ENCODE measurements around the gene SEMA3B. TPM values are rescaled to one million over a fixed set of nuclear protein-coding genes. Genes with fewer than 3 reads are reported as not detected.

Gene SEMA3B
- total RNA-seq, 1 experiment from 2014 or later, result 7.3 TPM

DNA sequence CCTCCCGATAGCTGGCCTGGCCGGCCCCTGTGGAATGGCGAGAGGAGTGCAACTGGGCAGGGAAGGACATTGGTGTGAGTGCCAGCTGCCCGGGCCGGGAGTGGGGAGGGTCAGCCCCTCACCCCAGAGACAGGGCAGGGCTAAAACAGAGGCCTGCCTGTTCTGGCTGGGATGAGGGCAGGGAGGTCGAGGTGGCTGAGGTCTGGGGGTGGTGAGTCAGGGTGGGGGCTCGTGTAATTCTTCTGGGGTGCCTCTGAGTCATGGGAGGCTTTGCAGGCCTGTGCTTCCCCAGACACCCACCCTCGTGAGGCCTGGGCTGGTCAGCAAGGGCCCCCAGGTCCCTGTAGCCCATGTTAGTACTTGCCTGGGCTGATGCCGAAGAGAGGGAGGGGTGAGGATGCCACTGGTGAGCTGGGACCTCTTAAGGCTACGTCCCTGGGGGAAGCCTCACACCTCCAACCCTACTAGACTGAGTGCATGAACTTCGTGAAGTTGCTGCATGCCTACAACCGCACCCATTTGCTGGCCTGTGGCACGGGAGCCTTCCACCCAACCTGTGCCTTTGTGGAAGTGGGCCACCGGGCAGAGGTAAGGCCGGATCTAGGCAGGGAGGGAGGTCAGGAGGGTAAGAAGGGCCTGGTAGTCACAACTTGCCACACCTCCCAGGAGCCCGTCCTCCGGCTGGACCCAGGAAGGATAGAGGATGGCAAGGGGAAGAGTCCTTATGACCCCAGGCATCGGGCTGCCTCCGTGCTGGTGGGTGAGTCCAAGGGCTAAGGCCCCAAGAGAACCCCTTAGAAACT is 1.7 kb downstream of the SEMA3B start:
- no peaks in the 10 kb centered on the region for H3K36me3 Mint-ChIP-seq
- ChIA-PET POLR2A (interaction anchor here (0.9 kb wide), 1 partner anchor 10 kb away, joined by 3 read pairs; no protein-coding TSS in a partner anchor), CTCF (interaction anchor here (1.9 to 12.5 kb wide), 4 partner anchors 11 to 77 kb away, joined by 8 to 145 read pairs (median 48); partner anchors contain the start of gene GNAT1)
- H3K27me3 Mint-ChIP-seq (ENCODE audit: low read depth), result peaks cover 28% of the 10 kb centered on the region
- no peak overlapping the region for H3K4me3 Mint-ChIP-seq
- TF ChIP-seq ETV6 (CRISPR knock-in tag; IDR thresholded peaks at IDR 0.05) (no peak), ZNF423 (CRISPR knock-in tag; IDR thresholded peaks at IDR 0.05) (no peak)
- TF ChIP-seq, protein P1, sequence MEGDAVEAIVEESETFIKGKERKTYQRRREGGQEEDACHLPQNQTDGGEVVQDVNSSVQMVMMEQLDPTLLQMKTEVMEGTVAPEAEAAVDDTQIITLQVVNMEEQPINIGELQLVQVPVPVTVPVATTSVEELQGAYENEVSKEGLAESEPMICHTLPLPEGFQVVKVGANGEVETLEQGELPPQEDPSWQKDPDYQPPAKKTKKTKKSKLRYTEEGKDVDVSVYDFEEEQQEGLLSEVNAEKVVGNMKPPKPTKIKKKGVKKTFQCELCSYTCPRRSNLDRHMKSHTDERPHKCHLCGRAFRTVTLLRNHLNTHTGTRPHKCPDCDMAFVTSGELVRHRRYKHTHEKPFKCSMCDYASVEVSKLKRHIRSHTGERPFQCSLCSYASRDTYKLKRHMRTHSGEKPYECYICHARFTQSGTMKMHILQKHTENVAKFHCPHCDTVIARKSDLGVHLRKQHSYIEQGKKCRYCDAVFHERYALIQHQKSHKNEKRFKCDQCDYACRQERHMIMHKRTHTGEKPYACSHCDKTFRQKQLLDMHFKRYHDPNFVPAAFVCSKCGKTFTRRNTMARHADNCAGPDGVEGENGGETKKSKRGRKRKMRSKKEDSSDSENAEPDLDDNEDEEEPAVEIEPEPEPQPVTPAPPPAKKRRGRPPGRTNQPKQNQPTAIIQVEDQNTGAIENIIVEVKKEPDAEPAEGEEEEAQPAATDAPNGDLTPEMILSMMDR (IDR thresholded peaks at IDR 0.05), result no peak
- TF ChIP-seq, protein P2, sequence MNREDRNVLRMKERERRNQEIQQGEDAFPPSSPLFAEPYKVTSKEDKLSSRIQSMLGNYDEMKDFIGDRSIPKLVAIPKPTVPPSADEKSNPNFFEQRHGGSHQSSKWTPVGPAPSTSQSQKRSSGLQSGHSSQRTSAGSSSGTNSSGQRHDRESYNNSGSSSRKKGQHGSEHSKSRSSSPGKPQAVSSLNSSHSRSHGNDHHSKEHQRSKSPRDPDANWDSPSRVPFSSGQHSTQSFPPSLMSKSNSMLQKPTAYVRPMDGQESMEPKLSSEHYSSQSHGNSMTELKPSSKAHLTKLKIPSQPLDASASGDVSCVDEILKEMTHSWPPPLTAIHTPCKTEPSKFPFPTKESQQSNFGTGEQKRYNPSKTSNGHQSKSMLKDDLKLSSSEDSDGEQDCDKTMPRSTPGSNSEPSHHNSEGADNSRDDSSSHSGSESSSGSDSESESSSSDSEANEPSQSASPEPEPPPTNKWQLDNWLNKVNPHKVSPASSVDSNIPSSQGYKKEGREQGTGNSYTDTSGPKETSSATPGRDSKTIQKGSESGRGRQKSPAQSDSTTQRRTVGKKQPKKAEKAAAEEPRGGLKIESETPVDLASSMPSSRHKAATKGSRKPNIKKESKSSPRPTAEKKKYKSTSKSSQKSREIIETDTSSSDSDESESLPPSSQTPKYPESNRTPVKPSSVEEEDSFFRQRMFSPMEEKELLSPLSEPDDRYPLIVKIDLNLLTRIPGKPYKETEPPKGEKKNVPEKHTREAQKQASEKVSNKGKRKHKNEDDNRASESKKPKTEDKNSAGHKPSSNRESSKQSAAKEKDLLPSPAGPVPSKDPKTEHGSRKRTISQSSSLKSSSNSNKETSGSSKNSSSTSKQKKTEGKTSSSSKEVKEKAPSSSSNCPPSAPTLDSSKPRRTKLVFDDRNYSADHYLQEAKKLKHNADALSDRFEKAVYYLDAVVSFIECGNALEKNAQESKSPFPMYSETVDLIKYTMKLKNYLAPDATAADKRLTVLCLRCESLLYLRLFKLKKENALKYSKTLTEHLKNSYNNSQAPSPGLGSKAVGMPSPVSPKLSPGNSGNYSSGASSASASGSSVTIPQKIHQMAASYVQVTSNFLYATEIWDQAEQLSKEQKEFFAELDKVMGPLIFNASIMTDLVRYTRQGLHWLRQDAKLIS (CRISPR knock-in tag; IDR thresholded peaks at IDR 0.05; ENCODE audit: borderline replicate concordance), result no peak
- DNase-seq (ENCODE audit: low spot score), result no peak
- no peak overlapping the region for H3K27ac Mint-ChIP-seq
- no peak for ATAC-seq
- H3K4me1 Mint-ChIP-seq, result peaks cover 52% of the 10 kb centered on the region
- H3K9me3 Mint-ChIP-seq, result no peaks in the 10 kb centered on the region

DNA sequence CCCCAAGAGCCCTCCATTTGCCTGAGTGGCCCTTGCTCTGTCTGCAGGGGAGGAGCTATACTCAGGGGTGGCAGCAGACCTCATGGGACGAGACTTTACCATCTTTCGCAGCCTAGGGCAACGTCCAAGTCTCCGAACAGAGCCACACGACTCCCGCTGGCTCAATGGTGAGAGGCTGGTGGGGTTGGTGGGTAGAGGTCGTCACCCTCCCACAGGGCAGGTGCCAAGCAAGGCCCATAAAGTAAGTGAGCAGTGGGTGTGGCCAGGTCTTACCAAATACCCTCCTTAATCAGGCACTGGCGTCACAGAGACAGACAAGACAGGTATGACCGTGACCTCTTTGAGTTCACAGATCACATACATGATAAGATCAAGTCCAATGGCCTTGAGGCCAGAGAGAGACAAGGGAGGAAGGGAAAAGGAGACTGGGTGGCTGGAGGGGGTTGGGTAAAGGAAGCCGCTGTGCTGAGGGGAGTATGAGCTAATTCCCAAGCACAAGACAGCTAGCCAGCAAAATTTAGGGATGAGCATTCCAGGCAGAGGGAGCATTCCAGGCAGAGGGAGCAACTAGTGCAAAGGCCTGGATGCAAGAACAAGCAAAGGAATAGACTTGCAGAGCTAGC is 2.5 kb downstream of the SEMA3B start:
- no peak for ATAC-seq
- Mint-ChIP-seq H3K27me3 (ENCODE audit: low read depth) (peaks cover 36% of the 10 kb centered on the region), H3K36me3 (no peaks in the 10 kb centered on the region), H3K9me3 (no peaks in the 10 kb centered on the region), H3K4me1 (peaks cover 52% of the 10 kb centered on the region), H3K4me3 (no peak overlapping the region), H3K27ac (peak overlapping the region; percentile 8; the same call in 1 of the 2 replicates)
- CTCF ChIA-PET, result interaction anchor here (0.6 to 12.5 kb wide), 9 partner anchors 12 to 316 kb away, joined by 3 to 145 read pairs (median 5); partner anchors contain the start of gene GNAT1
- POLR2A ChIA-PET, result interaction anchor here (0.9 to 1.0 kb wide), 2 partner anchors 11 kb away, joined by 3 read pairs; no protein-coding TSS in a partner anchor
- DNase-seq (ENCODE audit: low spot score), result no peak
- TF ChIP-seq JUN (CRISPR knock-in tag; IDR thresholded peaks at IDR 0.05) (no peak), ZNF263 (CRISPR knock-in tag; IDR thresholded peaks at IDR 0.05; ENCODE audit: low read depth) (no peak), RORB (CRISPR knock-in tag; IDR thresholded peaks at IDR 0.05) (no peak), TEAD1 (CRISPR knock-in tag; IDR thresholded peaks at IDR 0.05) (no peak), GRHL2 (CRISPR knock-in tag; IDR thresholded peaks at IDR 0.05; ENCODE audit: insufficient replicate concordance, severe bottlenecking) (no peak), SMAD3 (CRISPR knock-in tag; IDR thresholded peaks at IDR 0.05; ENCODE audit: borderline replicate concordance) (no peak), CREB1 (CRISPR knock-in tag; IDR thresholded peaks at IDR 0.05) (no peak), MYBL2 (CRISPR knock-in tag; IDR thresholded peaks at IDR 0.05) (no peak), SOX15 (CRISPR knock-in tag; IDR thresholded peaks at IDR 0.05) (no peak)
- TF ChIP-seq, protein P3, sequence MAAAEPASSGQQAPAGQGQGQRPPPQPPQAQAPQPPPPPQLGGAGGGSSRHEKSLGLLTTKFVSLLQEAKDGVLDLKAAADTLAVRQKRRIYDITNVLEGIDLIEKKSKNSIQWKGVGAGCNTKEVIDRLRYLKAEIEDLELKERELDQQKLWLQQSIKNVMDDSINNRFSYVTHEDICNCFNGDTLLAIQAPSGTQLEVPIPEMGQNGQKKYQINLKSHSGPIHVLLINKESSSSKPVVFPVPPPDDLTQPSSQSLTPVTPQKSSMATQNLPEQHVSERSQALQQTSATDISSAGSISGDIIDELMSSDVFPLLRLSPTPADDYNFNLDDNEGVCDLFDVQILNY (CRISPR knock-in tag; IDR thresholded peaks at IDR 0.05), result no peak
- TF ChIP-seq, protein P4, sequence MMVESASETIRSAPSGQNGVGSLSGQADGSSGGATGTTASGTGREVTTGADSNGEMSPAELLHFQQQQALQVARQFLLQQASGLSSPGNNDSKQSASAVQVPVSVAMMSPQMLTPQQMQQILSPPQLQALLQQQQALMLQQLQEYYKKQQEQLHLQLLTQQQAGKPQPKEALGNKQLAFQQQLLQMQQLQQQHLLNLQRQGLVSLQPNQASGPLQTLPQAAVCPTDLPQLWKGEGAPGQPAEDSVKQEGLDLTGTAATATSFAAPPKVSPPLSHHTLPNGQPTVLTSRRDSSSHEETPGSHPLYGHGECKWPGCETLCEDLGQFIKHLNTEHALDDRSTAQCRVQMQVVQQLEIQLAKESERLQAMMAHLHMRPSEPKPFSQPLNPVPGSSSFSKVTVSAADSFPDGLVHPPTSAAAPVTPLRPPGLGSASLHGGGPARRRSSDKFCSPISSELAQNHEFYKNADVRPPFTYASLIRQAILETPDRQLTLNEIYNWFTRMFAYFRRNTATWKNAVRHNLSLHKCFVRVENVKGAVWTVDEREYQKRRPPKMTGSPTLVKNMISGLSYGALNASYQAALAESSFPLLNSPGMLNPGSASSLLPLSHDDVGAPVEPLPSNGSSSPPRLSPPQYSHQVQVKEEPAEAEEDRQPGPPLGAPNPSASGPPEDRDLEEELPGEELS (CRISPR knock-in tag; IDR thresholded peaks at IDR 0.05), result no peak
- TF ChIP-seq, protein P5, sequence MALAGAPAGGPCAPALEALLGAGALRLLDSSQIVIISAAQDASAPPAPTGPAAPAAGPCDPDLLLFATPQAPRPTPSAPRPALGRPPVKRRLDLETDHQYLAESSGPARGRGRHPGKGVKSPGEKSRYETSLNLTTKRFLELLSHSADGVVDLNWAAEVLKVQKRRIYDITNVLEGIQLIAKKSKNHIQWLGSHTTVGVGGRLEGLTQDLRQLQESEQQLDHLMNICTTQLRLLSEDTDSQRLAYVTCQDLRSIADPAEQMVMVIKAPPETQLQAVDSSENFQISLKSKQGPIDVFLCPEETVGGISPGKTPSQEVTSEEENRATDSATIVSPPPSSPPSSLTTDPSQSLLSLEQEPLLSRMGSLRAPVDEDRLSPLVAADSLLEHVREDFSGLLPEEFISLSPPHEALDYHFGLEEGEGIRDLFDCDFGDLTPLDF (CRISPR knock-in tag; IDR thresholded peaks at IDR 0.05), result no peak
- TF ChIP-seq, protein P6, sequence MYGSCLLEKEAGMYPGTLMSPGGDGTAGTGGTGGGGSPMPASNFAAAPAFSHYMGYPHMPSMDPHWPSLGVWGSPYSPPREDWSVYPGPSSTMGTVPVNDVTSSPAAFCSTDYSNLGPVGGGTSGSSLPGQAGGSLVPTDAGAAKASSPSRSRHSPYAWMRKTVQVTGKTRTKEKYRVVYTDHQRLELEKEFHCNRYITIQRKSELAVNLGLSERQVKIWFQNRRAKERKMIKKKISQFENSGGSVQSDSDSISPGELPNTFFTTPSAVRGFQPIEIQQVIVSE (CRISPR knock-in tag; IDR thresholded peaks at IDR 0.05; ENCODE audit: borderline replicate concordance), result no peak
- TF ChIP-seq, protein P7, sequence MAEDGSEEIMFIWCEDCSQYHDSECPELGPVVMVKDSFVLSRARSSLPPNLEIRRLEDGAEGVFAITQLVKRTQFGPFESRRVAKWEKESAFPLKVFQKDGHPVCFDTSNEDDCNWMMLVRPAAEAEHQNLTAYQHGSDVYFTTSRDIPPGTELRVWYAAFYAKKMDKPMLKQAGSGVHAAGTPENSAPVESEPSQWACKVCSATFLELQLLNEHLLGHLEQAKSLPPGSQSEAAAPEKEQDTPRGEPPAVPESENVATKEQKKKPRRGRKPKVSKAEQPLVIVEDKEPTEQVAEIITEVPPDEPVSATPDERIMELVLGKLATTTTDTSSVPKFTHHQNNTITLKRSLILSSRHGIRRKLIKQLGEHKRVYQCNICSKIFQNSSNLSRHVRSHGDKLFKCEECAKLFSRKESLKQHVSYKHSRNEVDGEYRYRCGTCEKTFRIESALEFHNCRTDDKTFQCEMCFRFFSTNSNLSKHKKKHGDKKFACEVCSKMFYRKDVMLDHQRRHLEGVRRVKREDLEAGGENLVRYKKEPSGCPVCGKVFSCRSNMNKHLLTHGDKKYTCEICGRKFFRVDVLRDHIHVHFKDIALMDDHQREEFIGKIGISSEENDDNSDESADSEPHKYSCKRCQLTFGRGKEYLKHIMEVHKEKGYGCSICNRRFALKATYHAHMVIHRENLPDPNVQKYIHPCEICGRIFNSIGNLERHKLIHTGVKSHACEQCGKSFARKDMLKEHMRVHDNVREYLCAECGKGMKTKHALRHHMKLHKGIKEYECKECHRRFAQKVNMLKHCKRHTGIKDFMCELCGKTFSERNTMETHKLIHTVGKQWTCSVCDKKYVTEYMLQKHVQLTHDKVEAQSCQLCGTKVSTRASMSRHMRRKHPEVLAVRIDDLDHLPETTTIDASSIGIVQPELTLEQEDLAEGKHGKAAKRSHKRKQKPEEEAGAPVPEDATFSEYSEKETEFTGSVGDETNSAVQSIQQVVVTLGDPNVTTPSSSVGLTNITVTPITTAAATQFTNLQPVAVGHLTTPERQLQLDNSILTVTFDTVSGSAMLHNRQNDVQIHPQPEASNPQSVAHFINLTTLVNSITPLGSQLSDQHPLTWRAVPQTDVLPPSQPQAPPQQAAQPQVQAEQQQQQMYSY (CRISPR knock-in tag; IDR thresholded peaks at IDR 0.05), result no peak
